DND-41 (cell line): Measurements from ENCODE around the gene STAT5B.

Source experiments
- ATAC-seq: fragments of 200-7000 bp; cut with Tn5 transposase; 3 replicates; pipeline ENCODE4 v1.9.1; 2021; ENCODE audit warnings: low read depth; ENCODE audit not compliant: insufficient read depth
- DNase-seq: peaks from one replicate; pipeline ENCODE4 v3.0.0-alpha.2; 2020
- H2AFZ ChIP-seq: 2 replicates; pipeline ENCODE4 v1.6.0; 2012; ENCODE audit warnings: low read depth, low read length
- H3K27ac ChIP-seq: 2 replicates; pipeline ENCODE4 v1.5.1; 2012; ENCODE audit warnings: low read length, inconsistent platforms
- H3K27me3 ChIP-seq: fragments of 200-600 bp; sonication (generic); 2 replicates; pipeline ENCODE4 v1.6.0; 2012; ENCODE audit warnings: low read length, mild to moderate bottlenecking, inconsistent platforms; ENCODE audit not compliant: insufficient read depth, poor library complexity
- H3K36me3 ChIP-seq: 2 replicates; pipeline ENCODE4 v1.5.1; 2012; ENCODE audit warnings: low read length, inconsistent platforms; ENCODE audit not compliant: insufficient read depth
- H3K4me1 ChIP-seq: 2 replicates; pipeline ENCODE4 v1.5.1; 2012; ENCODE audit warnings: mild to moderate bottlenecking, low read length; ENCODE audit not compliant: insufficient read depth
- H3K4me2 ChIP-seq: 2 replicates; pipeline ENCODE4 v1.6.0; 2012; ENCODE audit warnings: mild to moderate bottlenecking, moderate library complexity, low read length, inconsistent platforms; ENCODE audit not compliant: insufficient read depth
- H3K4me3 ChIP-seq, 2 experiments: fragments of 200-600 bp in 1 of 2; shearing (Covaris generic) in 1 of 2; 2 replicates each; pipeline ENCODE4 v1.5.1; 2012 to 2016; ENCODE audit warnings: inconsistent platforms in 2 of 2, low read length in 2 of 2, mild to moderate bottlenecking in 2 of 2, low read depth in 1 of 2, moderate library complexity in 1 of 2
- H3K79me2 ChIP-seq: 2 replicates; pipeline ENCODE4 v1.6.0; 2012; ENCODE audit warnings: low read length, inconsistent platforms; ENCODE audit not compliant: insufficient read depth
- H3K9ac ChIP-seq: 2 replicates; pipeline ENCODE4 v1.6.0; 2012; ENCODE audit warnings: low read depth, mild to moderate bottlenecking, inconsistent platforms, low read length, moderate library complexity
- H3K9me3 ChIP-seq: 2 replicates; pipeline ENCODE4 v1.5.1; 2012; ENCODE audit warnings: low read length, moderate library complexity, mild to moderate bottlenecking, inconsistent platforms; ENCODE audit not compliant: insufficient read depth, severe bottlenecking
- H4K20me1 ChIP-seq: 2 replicates; pipeline ENCODE4 v1.6.0; 2012; ENCODE audit warnings: low read length; ENCODE audit not compliant: insufficient read depth
- EZH2 ChIP-seq: IDR thresholded peaks from 3 replicates; pipeline ENCODE4 v1.6.1; 2012; ENCODE audit warnings: borderline replicate concordance, low read depth, mild to moderate bottlenecking, moderate library complexity, low read length, inconsistent platforms; ENCODE audit not compliant: severe bottlenecking
- TF ChIP-seq, protein P1 (sequence below): IDR thresholded peaks from 2 replicates; pipeline ENCODE4 v1.5.1; 2012; ENCODE audit warnings: borderline replicate concordance, low read length, moderate library complexity, mild to moderate bottlenecking; ENCODE audit not compliant: poor library complexity, severe bottlenecking; ENCODE audit errors: extremely low read depth

STAT5B gene

DNA sequence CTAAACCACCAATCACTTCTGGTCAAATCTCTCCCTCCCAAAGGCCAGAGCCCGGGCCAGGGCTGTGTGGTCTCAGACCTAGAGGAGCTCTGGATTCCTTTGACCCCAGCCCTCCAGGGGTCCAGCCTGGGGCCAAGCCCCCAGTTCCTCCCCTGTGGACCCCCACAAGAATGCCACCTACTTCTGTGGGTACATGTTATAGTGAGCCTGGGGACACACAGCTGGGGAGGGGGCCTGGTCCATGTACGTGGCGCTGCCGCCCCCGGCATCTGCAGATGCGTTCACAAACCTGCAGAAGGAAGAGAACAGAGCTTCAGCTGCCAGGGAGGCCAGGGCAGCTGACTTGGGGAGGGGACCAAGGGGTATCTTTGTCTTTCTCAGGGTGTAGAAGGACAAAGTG lies 74.0 kb downstream of the STAT5B start:
- Histone ChIP-seq H3K36me3 (peaks cover 57% of the 10 kb centered on the region), H2AFZ (no peak overlapping the region), H3K9me3 (no peaks in the 10 kb centered on the region), H3K9ac (no peak overlapping the region), H3K4me2 (no peak overlapping the region), H3K79me2 (no peaks in the 10 kb centered on the region), H3K27me3 (no peaks in the 10 kb centered on the region), H4K20me1 (no peaks in the 10 kb centered on the region), H3K4me3 (no peak overlapping the region), H3K4me1 (no peaks in the 10 kb centered on the region), H3K27ac (no peak overlapping the region)
- DNase-seq = no peak
- no peak for TF ChIP-seq EZH2
- TF ChIP-seq, protein P1, sequence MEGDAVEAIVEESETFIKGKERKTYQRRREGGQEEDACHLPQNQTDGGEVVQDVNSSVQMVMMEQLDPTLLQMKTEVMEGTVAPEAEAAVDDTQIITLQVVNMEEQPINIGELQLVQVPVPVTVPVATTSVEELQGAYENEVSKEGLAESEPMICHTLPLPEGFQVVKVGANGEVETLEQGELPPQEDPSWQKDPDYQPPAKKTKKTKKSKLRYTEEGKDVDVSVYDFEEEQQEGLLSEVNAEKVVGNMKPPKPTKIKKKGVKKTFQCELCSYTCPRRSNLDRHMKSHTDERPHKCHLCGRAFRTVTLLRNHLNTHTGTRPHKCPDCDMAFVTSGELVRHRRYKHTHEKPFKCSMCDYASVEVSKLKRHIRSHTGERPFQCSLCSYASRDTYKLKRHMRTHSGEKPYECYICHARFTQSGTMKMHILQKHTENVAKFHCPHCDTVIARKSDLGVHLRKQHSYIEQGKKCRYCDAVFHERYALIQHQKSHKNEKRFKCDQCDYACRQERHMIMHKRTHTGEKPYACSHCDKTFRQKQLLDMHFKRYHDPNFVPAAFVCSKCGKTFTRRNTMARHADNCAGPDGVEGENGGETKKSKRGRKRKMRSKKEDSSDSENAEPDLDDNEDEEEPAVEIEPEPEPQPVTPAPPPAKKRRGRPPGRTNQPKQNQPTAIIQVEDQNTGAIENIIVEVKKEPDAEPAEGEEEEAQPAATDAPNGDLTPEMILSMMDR = no peak
- no peak for ATAC-seq

DNA sequence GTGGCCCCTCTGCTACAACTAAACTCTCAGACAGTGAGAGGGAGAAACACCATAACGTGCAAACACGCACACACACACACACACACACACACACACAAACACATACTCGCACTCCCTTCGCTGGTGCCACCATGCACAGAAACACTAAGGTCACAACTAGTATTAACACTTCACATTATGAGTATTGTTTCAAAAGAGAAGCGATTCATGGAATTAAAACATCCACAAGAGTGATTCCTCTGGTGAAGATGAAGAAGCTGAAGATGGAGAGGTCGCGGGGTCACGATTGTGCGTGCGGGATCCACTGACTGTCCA lies 74.8 kb downstream of the STAT5B start:
- no peak overlapping the region for H3K4me3 ChIP-seq
- TF ChIP-seq EZH2 = no peak
- TF ChIP-seq, protein P1 = no peak
- no peaks in the 10 kb centered on the region for H3K9me3 ChIP-seq
- no peaks in the 10 kb centered on the region for H4K20me1 ChIP-seq
- no peaks in the 10 kb centered on the region for H3K27me3 ChIP-seq
- H3K4me2 ChIP-seq = no peak overlapping the region
- H3K36me3 ChIP-seq = peaks cover 50% of the 10 kb centered on the region
- DNase-seq (no peak), ATAC-seq (no peak)
- H3K79me2 ChIP-seq = no peaks in the 10 kb centered on the region
- H3K9ac ChIP-seq = no peak overlapping the region
- no peak overlapping the region for H3K27ac ChIP-seq
- no peak overlapping the region for H2AFZ ChIP-seq
- no peaks in the 10 kb centered on the region for H3K4me1 ChIP-seq

DNA sequence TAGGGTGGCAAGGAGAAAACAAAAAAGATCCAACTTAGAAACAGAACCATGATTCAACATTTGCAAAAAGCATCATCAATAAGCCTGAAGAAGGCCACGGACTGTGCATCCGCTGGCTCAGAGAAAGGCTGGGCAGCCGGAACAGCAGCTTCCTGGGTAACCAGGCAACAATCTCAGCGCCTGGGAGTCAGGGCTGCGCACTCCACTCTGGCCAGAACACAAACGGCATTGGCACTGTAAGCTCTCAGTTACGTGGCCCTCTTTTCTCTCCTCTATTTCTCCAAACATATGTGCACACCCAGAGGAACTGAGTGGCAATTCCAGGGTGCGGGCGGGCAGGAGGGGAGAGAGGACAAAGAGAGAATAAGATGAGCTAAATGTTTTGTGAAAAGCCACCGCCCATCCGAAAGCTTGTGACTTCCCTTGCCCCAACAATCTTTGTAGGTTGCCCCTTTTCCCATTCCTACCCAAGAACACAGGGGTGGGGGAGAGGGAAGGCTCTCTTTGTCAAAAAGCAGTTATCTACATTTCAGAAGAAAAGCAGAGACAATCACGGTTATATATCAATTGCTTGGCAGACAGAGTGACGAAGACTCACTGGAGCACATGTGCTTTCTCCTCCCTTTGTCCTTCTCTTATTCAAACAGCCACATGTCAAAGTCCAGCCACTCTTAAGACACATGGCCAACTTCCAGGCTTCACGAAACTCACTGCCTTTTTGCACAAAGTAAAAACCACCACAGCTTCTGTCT lies 75.3 kb downstream of the STAT5B start:
- Histone ChIP-seq H3K4me1 (no peaks in the 10 kb centered on the region), H3K9me3 (no peaks in the 10 kb centered on the region), H3K36me3 (peaks cover 44% of the 10 kb centered on the region), H3K79me2 (no peaks in the 10 kb centered on the region), H4K20me1 (no peaks in the 10 kb centered on the region), H2AFZ (no peak overlapping the region), H3K27me3 (no peaks in the 10 kb centered on the region), H3K27ac (no peak overlapping the region), H3K9ac (no peak overlapping the region), H3K4me2 (no peak overlapping the region), H3K4me3 (no peak overlapping the region)
- TF ChIP-seq, protein P1 = no peak
- TF ChIP-seq EZH2 = no peak
- DNase-seq = no peak
- no peak for ATAC-seq
